Measurements from ENCODE around the gene SPDYE2B. TPM values are rescaled to one million over a fixed set of nuclear protein-coding genes. Genes with fewer than 3 reads are reported as not detected.

The SPDYE2B gene
- total RNA-seq, 3 donors from 2014 or later: not detected

Other genes starting within 250 kb of the SPDYE2B start
- gene ORAI2, start 216.7 kb upstream of the SPDYE2B start, total RNA-seq: 10 to 100 TPM; 24.8 to 35.9 (median 27.4) TPM
- 10 to 100 TPM; 13.7 to 15.4 (median 15.0) TPM for gene ALKBH4, start 185.5 kb upstream of the SPDYE2B start, total RNA-seq
- gene LRWD1, start 185.3 kb upstream of the SPDYE2B start, total RNA-seq: 10 to 100 TPM; 54.8 to 57.9 (median 57.7) TPM
- 10 to 100 TPM; 67.3 to 77.4 (median 72.0) TPM for gene POLR2J, start 171.4 kb upstream of the SPDYE2B start, total RNA-seq
- gene RASA4B, start 132.5 kb upstream of the SPDYE2B start, total RNA-seq: 10 to 100 TPM; 20.0 to 50.1 (median 35.7) TPM
- 1 to 10 TPM; 4.7 to 8.5 (median 7.9) TPM for gene UPK3BL2, start 106.6 kb upstream of the SPDYE2B start, total RNA-seq
- gene SPDYE2, start 99.1 kb upstream of the SPDYE2B start, total RNA-seq: not detected
- 10 to 100 TPM; 19.6 to 28.5 (median 20.0) TPM for gene POLR2J3, start 77.7 kb upstream of the SPDYE2B start, total RNA-seq
- gene RASA4, start 33.6 kb upstream of the SPDYE2B start, total RNA-seq: 10 to 100 TPM; 43.7 to 58.3 (median 47.4) TPM
- gene UPK3BL1, start 7.5 kb upstream of the SPDYE2B start, total RNA-seq: 10 to 100 TPM; 11.3 to 22.0 (median 12.7) TPM
- 1 to 10 TPM; 5.8 to 8.5 (median 6.1) TPM for gene POLR2J2, start 21.3 kb downstream of the SPDYE2B start, total RNA-seq
- gene FAM185A, start 98.7 kb downstream of the SPDYE2B start, total RNA-seq: 10 to 100 TPM in 2 of 3 donors, 1 to 10 TPM in 1; 9.1 to 12.9 (median 10.3) TPM

Measured in activated T-cell treated with anti-CD3 and anti-CD28 coated beads, Interleukin-2, amount 50 U/mL, for 4 hours (primary cell).